GM12892 (cell line): ENCODE results near the gene NRTN.

Source experiments
- POLR2A ChIP-seq: IDR thresholded peaks from 2 replicates; pipeline ENCODE4 v1.6.1; 2011; ENCODE audit warnings: low read depth, low read length, control low read depth
- POLR2AphosphoS5 ChIP-seq: IDR thresholded peaks from 2 replicates; pipeline ENCODE4 v1.6.1; 2011; ENCODE audit warnings: low read depth, low read length, control low read depth
- TAF1 ChIP-seq: IDR thresholded peaks from 2 replicates; pipeline ENCODE4 v1.6.1; 2011; ENCODE audit warnings: low read depth, mild to moderate bottlenecking, control low read depth, low read length, borderline replicate concordance

DNA sequence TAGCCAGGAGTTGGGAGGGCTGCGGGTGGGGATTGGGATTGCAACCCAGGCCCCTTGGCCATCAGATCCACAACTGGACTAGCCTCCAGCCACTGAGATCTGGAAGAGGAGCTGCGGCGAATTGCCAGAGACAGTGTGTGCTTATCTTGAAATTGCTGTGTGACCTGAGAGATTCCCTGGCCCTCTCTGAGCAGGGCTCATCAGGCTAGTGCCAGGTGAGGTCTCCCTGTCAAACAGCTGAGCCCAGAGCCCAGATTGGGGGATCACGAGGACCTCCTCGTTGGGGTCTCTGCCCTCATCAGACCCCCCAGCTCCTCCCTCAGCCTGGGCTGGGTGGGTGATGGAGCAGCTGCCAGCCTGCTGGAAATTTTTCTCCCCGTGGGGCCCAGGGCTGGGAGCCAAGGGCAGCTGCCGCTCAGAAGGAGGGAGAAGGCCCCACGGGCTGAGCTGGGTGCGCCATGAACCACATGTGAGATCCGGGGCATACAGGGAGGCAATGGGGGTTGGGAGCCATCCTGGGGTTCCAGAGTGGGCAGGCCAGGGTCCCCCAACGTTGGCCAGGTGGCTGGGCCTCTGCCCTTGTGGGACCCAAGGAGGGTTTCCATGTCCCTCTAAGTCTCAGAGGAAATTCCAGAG, 58.3 kb downstream of the NRTN start:
- no peak for TF ChIP-seq POLR2A
- TF ChIP-seq POLR2AphosphoS5, result no peak
- TF ChIP-seq TAF1, result no peak
